Keratinocyte (primary cell): ENCODE measurements around the gene ATG9A. TPM values are rescaled to one million over a fixed set of nuclear protein-coding genes. Genes with fewer than 3 reads are reported as not detected.

ENCODE experiments used
- DNase-seq: peaks from one replicate; pipeline ENCODE4 v3.0.0-alpha.2; 2011; ENCODE audit warnings: low read depth, missing footprints, low spot score
- FAIRE-seq: peaks from 2 replicates; lab custom pipeline; 2011; peaks lifted over from hg19 to GRCh38; lab: Jason Lieb, UNC
- H2AFZ ChIP-seq: 2 replicates; pipeline ENCODE4 v1.6.0; 2012; ENCODE audit warnings: low read length, control low read depth, inconsistent platforms; ENCODE audit not compliant: control insufficient read depth
- H3K27ac ChIP-seq: 2 replicates; pipeline ENCODE4 v1.5.1; 2011; ENCODE audit warnings: low read length; ENCODE audit not compliant: control insufficient read depth, insufficient read depth
- H3K27me3 ChIP-seq: 3 replicates; pipeline ENCODE4 v1.6.0; 2011; ENCODE audit warnings: low read length; ENCODE audit not compliant: control insufficient read depth, insufficient read depth; ENCODE audit errors: extremely low read depth
- H3K36me3 ChIP-seq, 2 experiments: 2 replicates in 1 of 2; 3 replicates in 1 of 2; pipeline ENCODE4 v1.5.1; 2011; ENCODE audit warnings: low read length in 2 of 2, mild to moderate bottlenecking in 1 of 2; ENCODE audit not compliant: control insufficient read depth in 2 of 2, insufficient read depth in 2 of 2; ENCODE audit errors: extremely low read depth in 1 of 2
- H3K4me1 ChIP-seq: 3 replicates; pipeline ENCODE4 v1.5.1; 2011; ENCODE audit warnings: low read length; ENCODE audit not compliant: control insufficient read depth, insufficient read depth; ENCODE audit errors: extremely low read depth
- H3K4me2 ChIP-seq: 3 replicates; pipeline ENCODE4 v1.6.0; 2011; ENCODE audit warnings: low read depth, low read length; ENCODE audit not compliant: control insufficient read depth, insufficient read depth; ENCODE audit errors: extremely low read depth
- H3K4me3 ChIP-seq, 3 experiments: fragments of 200-600 bp in 1 of 3; sonication (generic) in 1 of 3; 2 replicates in 2 of 3; 3 replicates in 1 of 3; pipeline ENCODE4 v1.5.1; 2011 to 2016; ENCODE audit warnings: low read length in 3 of 3, mild to moderate bottlenecking in 3 of 3, control low read depth in 2 of 3, inconsistent platforms in 1 of 3, low read depth in 1 of 3, mixed read lengths in 1 of 3, mixed run types in 1 of 3, moderate library complexity in 1 of 3; ENCODE audit not compliant: control insufficient read depth in 2 of 3, insufficient read depth in 2 of 3; ENCODE audit errors: extremely low read depth in 1 of 3
- H3K79me2 ChIP-seq: 2 replicates; pipeline ENCODE4 v1.6.0; 2012; ENCODE audit warnings: low read length; ENCODE audit not compliant: control insufficient read depth, insufficient read depth
- H3K9ac ChIP-seq: 3 replicates; pipeline ENCODE4 v1.6.0; 2011; ENCODE audit warnings: low read length; ENCODE audit not compliant: control insufficient read depth, insufficient read depth; ENCODE audit errors: extremely low read depth
- H3K9me1 ChIP-seq: 3 replicates; pipeline ENCODE4 v1.6.0; 2011; ENCODE audit warnings: low read length; ENCODE audit not compliant: control insufficient read depth, insufficient read depth; ENCODE audit errors: extremely low read depth
- H3K9me3 ChIP-seq: 2 replicates; pipeline ENCODE4 v1.5.1; 2012; ENCODE audit warnings: low read depth, low read length; ENCODE audit not compliant: control insufficient read depth
- H4K20me1 ChIP-seq: 3 replicates; pipeline ENCODE4 v1.6.0; 2011; ENCODE audit warnings: low read length; ENCODE audit not compliant: control insufficient read depth, insufficient read depth; ENCODE audit errors: extremely low read depth
- CTCF ChIP-seq, 3 experiments: IDR thresholded peaks in 1 of 3; conservative IDR thresholded peaks in 1 of 3; optimal IDR thresholded peaks in 1 of 3; 2 replicates in 2 of 3; 3 replicates in 1 of 3; pipeline versions ENCODE3 to v1.5.1; 2011; ENCODE audit warnings: low read length in 3 of 3, mild to moderate bottlenecking in 3 of 3, moderate library complexity in 2 of 3, control low read depth in 1 of 3, inconsistent platforms in 1 of 3; ENCODE audit not compliant: insufficient read depth in 2 of 3; ENCODE audit errors: extremely low read depth in 1 of 3
- EZH2 ChIP-seq: IDR thresholded peaks from one replicate; pipeline ENCODE4 v1.6.1; 2012; ENCODE audit warnings: inconsistent platforms, mild to moderate bottlenecking, low read length, moderate library complexity
- dilution Hi-C: fragments of 300-500 bp; cut with MboI; formaldehyde crosslinking; loops from one replicate; pipeline ENCODE4 v1.7.0; 2020; ENCODE audit warnings: low sequenced_read_pairs; ENCODE audit not compliant: extremely low pct_ligation_motif_present
- polyA plus RNA-seq, 5 experiments: library from polyadenylated mRNA; depleted of rRNA in 3 of 5; stranded (reverse) in 3 of 5; stranded (forward) in 1 of 5; unstranded in 1 of 5; fragments of >200 nt; gene quantifications; 1 replicate in 1 of 5; 2 replicates in 3 of 5; 3 replicates in 1 of 5; pipeline versions ENCODE4 v1.2.1 to v1.2.3, GENCODE V29; 2011 to 2012; ENCODE audit warnings: missing spikeins in 2 of 5, low read depth in 1 of 5, low replicate concordance in 1 of 5

ATG9A gene
- polyA plus RNA-seq, 1 donor (not counting 4 experiments of a cell fraction or from before 2014, with no cell fraction given), result 58.8 TPM

GRCh38 chr2:219174146-219174545 is 55.3 kb downstream of the ATG9A start:
- dilution Hi-C loops, result no loop called here
- TF ChIP-seq EZH2 (no peak), CTCF (optimal IDR thresholded peaks at IDR 0.05 in 1 of 3, IDR thresholded peaks at IDR 0.05 in 1 of 3, conservative IDR thresholded peaks at IDR 0.05 in 1 of 3; ENCODE audit: extremely low read depth in 1 of 3, insufficient read depth in 2 of 3, low read length in 3 of 3) (no peak)

DNA sequence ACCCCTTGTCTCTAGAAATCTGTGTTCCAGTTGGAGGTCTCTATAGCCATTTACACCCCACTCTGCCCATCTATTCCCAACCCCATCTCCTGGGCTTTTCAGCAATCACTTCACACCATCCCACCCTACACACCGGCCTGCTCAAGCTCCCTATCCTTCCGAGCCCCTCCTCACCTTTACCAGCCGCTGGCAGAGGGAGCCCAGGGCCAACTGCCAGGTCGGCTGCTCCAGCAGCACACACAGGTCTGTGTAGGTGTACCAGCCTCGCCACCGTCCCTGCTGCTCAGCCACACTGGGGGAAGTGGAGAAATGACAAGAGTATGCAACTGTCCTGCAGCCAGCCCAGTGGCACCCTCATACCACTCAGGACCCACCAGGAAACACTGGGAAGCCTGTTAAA is 56.3 kb downstream of the ATG9A start:
- H3K4me3 ChIP-seq, result no peak overlapping the region
- no peak overlapping the region for H2AFZ ChIP-seq
- DNase-seq, result no peak
- peaks cover 15 to 18% of the 10 kb centered on the region in 2 experiments for H3K36me3 ChIP-seq
- H3K9me1 ChIP-seq, result no peaks in the 10 kb centered on the region
- no peak overlapping the region for H3K9ac ChIP-seq
- dilution Hi-C loops, result no loop called here
- H3K27me3 ChIP-seq, result no peaks in the 10 kb centered on the region
- H3K79me2 ChIP-seq, result peaks cover 10% of the 10 kb centered on the region
- H3K4me1 ChIP-seq, result peaks cover 12% of the 10 kb centered on the region
- H3K4me2 ChIP-seq, result no peak overlapping the region
- no peak overlapping the region for H3K27ac ChIP-seq
- no peaks in the 10 kb centered on the region for H3K9me3 ChIP-seq
- FAIRE-seq, result no peak
- no peak for TF ChIP-seq CTCF (optimal IDR thresholded peaks at IDR 0.05 in 1 of 3, IDR thresholded peaks at IDR 0.05 in 1 of 3, conservative IDR thresholded peaks at IDR 0.05 in 1 of 3; ENCODE audit: extremely low read depth in 1 of 3, insufficient read depth in 2 of 3, low read length in 3 of 3)
- TF ChIP-seq EZH2, result no peak
- no peaks in the 10 kb centered on the region for H4K20me1 ChIP-seq

More at GRCh38 chr2:219174146-219174545, 55.3 kb downstream of the ATG9A start:
- DNase-seq (no peak), FAIRE-seq (no peak)
- no peaks in the 10 kb centered on the region for H3K9me1 ChIP-seq
- no peak overlapping the region for H3K4me3 ChIP-seq
- H4K20me1 ChIP-seq, result no peaks in the 10 kb centered on the region
- H3K9ac ChIP-seq, result no peak overlapping the region
- no peak overlapping the region for H2AFZ ChIP-seq
- H3K27ac ChIP-seq, result no peak overlapping the region
- no peaks in the 10 kb centered on the region for H3K9me3 ChIP-seq
- peaks cover 15 to 18% of the 10 kb centered on the region in 2 experiments for H3K36me3 ChIP-seq
- no peaks in the 10 kb centered on the region for H3K27me3 ChIP-seq
- peaks cover 17% of the 10 kb centered on the region for H3K4me1 ChIP-seq
- H3K79me2 ChIP-seq, result peaks cover 16% of the 10 kb centered on the region
- no peak overlapping the region for H3K4me2 ChIP-seq
